H9 (cell line): Measurements from ENCODE around the gene PARP12. TPM values are rescaled to one million over a fixed set of nuclear protein-coding genes. Genes with fewer than 3 reads are reported as not detected.

ENCODE experiments used
- DNase-seq: peaks from one replicate; pipeline ENCODE4 v3.0.0-alpha.2; 2017
- H2AFZ ChIP-seq: one replicate; pipeline ENCODE4 v1.6.1; 2013; ENCODE audit warnings: mild to moderate bottlenecking, low read length, control low read depth, moderate library complexity
- H2AK5ac ChIP-seq: 2 replicates; pipeline ENCODE4 v1.6.1; 2013; ENCODE audit warnings: low read length, control low read depth, mixed read lengths; ENCODE audit not compliant: insufficient read length
- H2BK120ac ChIP-seq: one replicate; pipeline ENCODE4 v1.6.1; 2013; ENCODE audit warnings: low read depth, mild to moderate bottlenecking, low read length, control low read depth, inconsistent platforms; ENCODE audit not compliant: poor library complexity, severe bottlenecking
- H2BK12ac ChIP-seq: 2 replicates; pipeline ENCODE4 v1.6.1; 2013; ENCODE audit warnings: low read length, control low read depth, mixed read lengths, low read depth; ENCODE audit not compliant: insufficient read length
- H2BK15ac ChIP-seq: 2 replicates; pipeline ENCODE4 v1.6.1; 2013; ENCODE audit warnings: low read depth, low read length, control low read depth
- H2BK20ac ChIP-seq: one replicate; pipeline ENCODE4 v1.6.1; 2013; ENCODE audit warnings: low read depth, mild to moderate bottlenecking, low read length, control low read depth, inconsistent platforms; ENCODE audit not compliant: poor library complexity, severe bottlenecking
- H2BK5ac ChIP-seq: 2 replicates; pipeline ENCODE4 v1.6.1; 2013; ENCODE audit warnings: low read length, control low read depth, mixed read lengths; ENCODE audit not compliant: insufficient read length
- H3K14ac ChIP-seq: 2 replicates; pipeline ENCODE4 v1.6.1; 2013; ENCODE audit warnings: low read length, control low read depth; ENCODE audit not compliant: insufficient read depth
- H3K18ac ChIP-seq: 2 replicates; pipeline ENCODE4 v1.6.1; 2013; ENCODE audit warnings: low read depth, mild to moderate bottlenecking, mixed read lengths, low read length, control low read depth; ENCODE audit not compliant: insufficient read length
- H3K23ac ChIP-seq: 2 replicates; pipeline ENCODE4 v1.6.1; 2013; ENCODE audit warnings: low read length, control low read depth, mixed read lengths, low read depth; ENCODE audit not compliant: insufficient read length
- H3K23me2 ChIP-seq: 2 replicates; pipeline ENCODE4 v1.6.1; 2013; ENCODE audit warnings: low read depth, mild to moderate bottlenecking, mixed read lengths, low read length, control low read depth; ENCODE audit not compliant: insufficient read length, poor library complexity, severe bottlenecking
- H3K27ac ChIP-seq: 2 replicates; pipeline ENCODE4 v1.5.1; 2013; ENCODE audit warnings: low read length, control low read depth, mixed read lengths, low read depth; ENCODE audit not compliant: insufficient read length
- H3K27me3 ChIP-seq: 2 replicates; pipeline ENCODE4 v1.6.1; 2013; ENCODE audit warnings: low read length, control low read depth, inconsistent platforms; ENCODE audit not compliant: insufficient read depth
- H3K4ac ChIP-seq: 2 replicates; pipeline ENCODE4 v1.6.1; 2013; ENCODE audit warnings: low read depth, mild to moderate bottlenecking, control low read depth, inconsistent platforms, low read length, moderate library complexity
- H3K4me1 ChIP-seq: 2 replicates; pipeline ENCODE4 v1.6.1; 2013; ENCODE audit warnings: low read length, control low read depth, inconsistent platforms; ENCODE audit not compliant: insufficient read depth
- H3K4me2 ChIP-seq: 2 replicates; pipeline ENCODE4 v1.6.1; 2013; ENCODE audit warnings: low read length, control low read depth, mixed read lengths; ENCODE audit not compliant: insufficient read length, insufficient read depth
- H3K56ac ChIP-seq: 2 replicates; pipeline ENCODE4 v1.6.1; 2013; ENCODE audit warnings: low read depth, mild to moderate bottlenecking, mixed read lengths, low read length, control low read depth; ENCODE audit not compliant: insufficient read length
- H3K79me1 ChIP-seq: 2 replicates; pipeline ENCODE4 v1.6.1; 2013; ENCODE audit warnings: low read depth, mild to moderate bottlenecking, moderate library complexity, low read length, control low read depth, inconsistent platforms; ENCODE audit not compliant: insufficient read depth, poor library complexity, severe bottlenecking
- H3K79me2 ChIP-seq: 2 replicates; pipeline ENCODE4 v1.6.1; 2013; ENCODE audit warnings: low read length, control low read depth, inconsistent platforms; ENCODE audit not compliant: insufficient read depth
- H3K9ac ChIP-seq: 2 replicates; pipeline ENCODE4 v1.6.1; 2013; ENCODE audit warnings: low read length, control low read depth, mixed read lengths; ENCODE audit not compliant: insufficient read length; ENCODE audit errors: extremely low read depth
- H3K9me3 ChIP-seq: one replicate; pipeline ENCODE4 v1.6.1; 2013; ENCODE audit warnings: low read depth, low read length, inconsistent platforms; ENCODE audit not compliant: control insufficient read depth
- H3T11ph ChIP-seq: one replicate; pipeline ENCODE4 v1.6.1; 2013; ENCODE audit warnings: mild to moderate bottlenecking, low read length, control low read depth, inconsistent platforms
- H4K20me1 ChIP-seq: one replicate; pipeline ENCODE4 v1.6.1; 2013; ENCODE audit not compliant: control insufficient read depth, insufficient read length, insufficient read depth
- H4K5ac ChIP-seq: 2 replicates; pipeline ENCODE4 v1.6.1; 2013; ENCODE audit warnings: low read depth, mild to moderate bottlenecking, mixed read lengths, low read length, control low read depth; ENCODE audit not compliant: insufficient read length
- H4K8ac ChIP-seq: replicated peaks from 2 replicates; pipeline ENCODE4 v1.6.1; 2013; ENCODE audit warnings: low read length, control low read depth, mixed read lengths, low read depth; ENCODE audit not compliant: insufficient read length
- H4K91ac ChIP-seq: 2 replicates; pipeline ENCODE4 v1.6.1; 2013; ENCODE audit warnings: low read depth, mild to moderate bottlenecking, moderate library complexity, mixed read lengths, low read length, control low read depth; ENCODE audit not compliant: insufficient read length
- H3K27ac Mint-ChIP-seq, 3 experiments: 2 replicates in 2 of 3; 3 replicates in 1 of 3; pipeline ENCODE4 v1.8.0; 2020 to 2021; ENCODE audit warnings: mixed read lengths in 3 of 3, mild to moderate bottlenecking in 1 of 3, moderate library complexity in 1 of 3
- H3K27me3 Mint-ChIP-seq: 2 replicates; pipeline ENCODE4 v1.8.0; 2021; ENCODE audit warnings: low read depth, mild to moderate bottlenecking, moderate library complexity, mixed read lengths
- H3K36me3 Mint-ChIP-seq, 3 experiments: 2 replicates in 2 of 3; 3 replicates in 1 of 3; pipeline ENCODE4 v1.8.0; 2020 to 2021; ENCODE audit warnings: low read depth in 3 of 3, mixed read lengths in 3 of 3; ENCODE audit not compliant: insufficient read depth in 1 of 3
- H3K4me1 Mint-ChIP-seq, 2 experiments: 2 replicates each; pipeline ENCODE4 v1.8.0; 2020; ENCODE audit warnings: mixed read lengths in 2 of 2
- H3K4me3 Mint-ChIP-seq, 2 experiments: 2 replicates in 1 of 2; 3 replicates in 1 of 2; pipeline ENCODE4 v1.8.0; 2020 to 2021; ENCODE audit warnings: mild to moderate bottlenecking in 2 of 2, mixed read lengths in 2 of 2, moderate library complexity in 1 of 2
- H3K9me3 Mint-ChIP-seq, 2 experiments: 2 replicates in 1 of 2; 3 replicates in 1 of 2; pipeline ENCODE4 v1.8.0; 2020; ENCODE audit warnings: mild to moderate bottlenecking in 2 of 2, mixed read lengths in 2 of 2, moderate library complexity in 1 of 2
- CTCF ChIP-seq: fragments of 200-600 bp; sonication (generic); conservative IDR thresholded peaks from 3 replicates; pipeline ENCODE4 v1.8.0; 2021; ENCODE audit warnings: antibody characterized with exemption, mild to moderate bottlenecking
- WGBS: extraction: QIAGEN DNeasy Blood & Tissue Kit; methylation state at CpG from one replicate; pipeline ENCODE4 v1.1.7; 2013; ENCODE audit warnings: missing lambda C conversion rate, low lambda C conversion rate, mixed read lengths; ENCODE audit not compliant: insufficient read length; ENCODE audit errors: extremely low coverage; 5-methylcytosine and 5-hydroxymethylcytosine counted together
- total RNA-seq: library from RNA; stranded (reverse); gene quantifications from 2 replicates; pipeline ENCODE4 v1.2.1, GENCODE V29; 2021

Gene PARP12
- total RNA-seq, 1 experiment from 2014 or later = 11.8 TPM

DNA sequence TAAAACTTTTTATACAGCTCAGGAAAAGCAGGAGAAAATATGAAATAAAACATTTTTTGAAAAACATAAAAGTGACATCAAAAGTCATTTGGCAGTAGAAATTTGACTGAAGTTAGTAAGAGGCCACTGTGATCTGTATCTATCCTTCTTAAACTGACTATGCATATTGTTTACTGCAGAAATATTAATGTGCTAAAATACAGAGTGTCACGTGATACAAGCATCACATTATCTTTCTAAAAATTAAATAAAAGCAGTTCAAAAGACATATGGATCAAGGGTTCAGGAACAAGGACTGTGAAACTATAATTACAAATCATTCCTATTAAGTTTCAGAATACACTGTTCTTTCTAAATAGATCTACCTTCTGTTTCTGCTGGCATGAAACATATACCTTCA is 33.7 kb downstream of the PARP12 start:
- Histone ChIP-seq H4K8ac (no peak overlapping the region), H3T11ph (no peak overlapping the region), H3K23ac (no peak overlapping the region), H2BK15ac (no peak overlapping the region), H3K18ac (no peak overlapping the region), H3K4ac (no peak overlapping the region), H2BK20ac (no peak overlapping the region), H3K4me1 (no peaks in the 10 kb centered on the region), H3K27me3 (no peaks in the 10 kb centered on the region), H3K9me3 (no peaks in the 10 kb centered on the region), H4K5ac (no peak overlapping the region), H3K79me1 (no peaks in the 10 kb centered on the region), H3K27ac (no peak overlapping the region), H3K23me2 (no peaks in the 10 kb centered on the region), H2AK5ac (no peak overlapping the region), H2BK120ac (no peak overlapping the region), H2AFZ (no peak overlapping the region), H4K20me1 (no peaks in the 10 kb centered on the region), H3K4me2 (no peak overlapping the region), H2BK5ac (no peak overlapping the region), H3K56ac (no peak overlapping the region), H2BK12ac (no peak overlapping the region), H3K9ac (no peak overlapping the region), H4K91ac (no peak overlapping the region), H3K79me2 (no peaks in the 10 kb centered on the region), H3K14ac (no peak overlapping the region)
- H3K36me3 Mint-ChIP-seq = peaks cover 0 to 4% (median 0%) of the 10 kb centered on the region in 3 experiments; a peak in 1 of 7 replicates
- no peaks in the 10 kb centered on the region for H3K4me1 Mint-ChIP-seq
- H3K9me3 Mint-ChIP-seq = no peaks in the 10 kb centered on the region
- no peaks in the 10 kb centered on the region for H3K27me3 Mint-ChIP-seq
- no peak for TF ChIP-seq CTCF
- no CpG with 5 or more reads among the region's 1 CpG for WGBS
- no peak overlapping the region for H3K27ac Mint-ChIP-seq
- DNase-seq = no peak
- no peak overlapping the region for H3K4me3 Mint-ChIP-seq
